Caco-2 (cell line): ENCODE measurements around the gene UBE2E1. TPM values are rescaled to one million over a fixed set of nuclear protein-coding genes. Genes with fewer than 3 reads are reported as not detected.
"Not testable (repeated sequence)": the region's sequence is repeated elsewhere in the genome, so short reads cannot be mapped to it uniquely, and the experiment has no call there.

Experiments
- BruUV-seq: library from RNA; stranded (reverse); fragments of 400-500 nt; replicated peaks from 2 replicates; lab custom pipeline; 2021; lab: Mats Ljungman, UMichigan
- CTCF ChIA-PET: fragments of 300-600 bp; sonication (Branson Sonifier 250); formaldehyde crosslinking; loops from one replicate; lab custom pipeline; 2022; ENCODE audit warnings: antibody characterized with exemption; lab: Charles Lee
- POLR2A ChIA-PET: fragments of 300-600 bp; sonication (Branson Sonifier 250); formaldehyde crosslinking; loops from one replicate; lab custom pipeline; 2022; ENCODE audit warnings: antibody characterized with exemption; lab: Charles Lee
- DNase-seq, 2 experiments: peaks; one replicate each; pipeline versions ENCODE4 v3.0.0 to v3.0.0-alpha.2; 2020 to 2022
- H3K27me3 ChIP-seq: replicated peaks from 2 replicates; pipeline ENCODE4 v1.6.0; 2011; ENCODE audit warnings: low read length; ENCODE audit not compliant: control insufficient read depth, insufficient read depth
- H3K36me3 ChIP-seq: 2 replicates; pipeline ENCODE4 v1.5.1; 2011; ENCODE audit warnings: low read length; ENCODE audit not compliant: control insufficient read depth, insufficient read depth
- H3K4me1 ChIP-seq: fragments of 250-450 bp; sonication (Bioruptor Pico); 2 replicates; pipeline ENCODE4 v1.5.1; 2020; ENCODE audit warnings: mild to moderate bottlenecking
- H3K4me3 ChIP-seq: 2 replicates; pipeline ENCODE4 v1.5.1; 2011; ENCODE audit warnings: low read depth, mild to moderate bottlenecking, control low read depth, low read length
- H3K9me3 ChIP-seq: fragments of 250-450 bp; sonication (Bioruptor Pico); 2 replicates; pipeline ENCODE4 v1.5.1; 2020; ENCODE audit warnings: mild to moderate bottlenecking, moderate library complexity
- H3K27ac Mint-ChIP-seq: one replicate; pipeline ENCODE4 v1.8.0; 2022; ENCODE audit warnings: mixed read lengths; ENCODE audit not compliant: unreplicated experiment
- H3K27me3 Mint-ChIP-seq: one replicate; pipeline ENCODE4 v1.8.0; 2022; ENCODE audit warnings: mixed read lengths; ENCODE audit not compliant: insufficient read depth, unreplicated experiment
- H3K36me3 Mint-ChIP-seq: one replicate; pipeline ENCODE4 v1.8.0; 2022; ENCODE audit warnings: mild to moderate bottlenecking, mixed read lengths; ENCODE audit not compliant: insufficient read depth, unreplicated experiment
- H3K4me1 Mint-ChIP-seq: one replicate; pipeline ENCODE4 v1.8.0; 2022; ENCODE audit warnings: low read depth, mixed read lengths; ENCODE audit not compliant: unreplicated experiment
- H3K4me3 Mint-ChIP-seq: one replicate; pipeline ENCODE4 v1.8.0; 2022; ENCODE audit warnings: mild to moderate bottlenecking, moderate library complexity, mixed read lengths; ENCODE audit not compliant: unreplicated experiment
- H3K9me3 Mint-ChIP-seq: one replicate; pipeline ENCODE4 v1.8.0; 2022; ENCODE audit warnings: mixed read lengths; ENCODE audit not compliant: unreplicated experiment
- intact Hi-C: fragments of 100-400 bp; cut with micrococcal nuclease; formaldehyde crosslinking; loops from one replicate; pipeline ENCODE4 v1.10.0; 2022; ENCODE audit not compliant: unreplicated experiment
- total RNA-seq: library from RNA; stranded (reverse); gene quantifications from 2 replicates; pipeline ENCODE4 v1.2.3, GENCODE V29; 2022
- TF ChIP-seq, protein P1 (sequence below), 2 experiments: fragments of 200-600 bp in 1 of 2; IDR thresholded peaks; 1 replicate in 1 of 2; 2 replicates in 1 of 2; pipeline versions ENCODE4 v1.5.1 to v1.8.0; 2011 to 2022; ENCODE audit warnings: antibody characterized with exemption in 1 of 2, control low read depth in 1 of 2, inconsistent platforms in 1 of 2, low read depth in 1 of 2, low read length in 1 of 2, mild to moderate bottlenecking in 1 of 2, moderate library complexity in 1 of 2; ENCODE audit not compliant: insufficient read depth in 1 of 2, severe bottlenecking in 1 of 2, unreplicated experiment in 1 of 2

Gene UBE2E1
- total RNA-seq, 1 experiment from 2014 or later = 104 TPM

DNA sequence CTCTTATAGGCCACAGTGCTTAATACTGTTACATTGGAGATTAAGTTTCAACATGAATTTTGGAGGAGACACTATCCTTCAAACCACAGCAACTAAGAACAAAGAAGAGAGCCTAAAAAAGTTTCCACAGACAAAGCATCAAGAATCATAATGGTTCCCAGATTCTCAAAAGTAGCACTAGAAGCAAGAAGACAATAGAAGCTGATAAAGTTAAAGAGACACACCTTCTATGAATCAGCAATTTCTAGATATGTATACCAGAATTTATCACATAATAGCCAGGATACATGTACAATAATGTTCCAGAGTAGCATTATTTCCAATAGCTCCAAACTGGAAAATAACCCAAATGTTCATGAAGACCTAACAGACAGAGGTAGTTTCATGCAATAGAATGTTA is 98.8 kb downstream of the UBE2E1 start:
- Mint-ChIP-seq H3K27ac (no peak overlapping the region), H3K36me3 (peaks cover 52% of the 10 kb centered on the region), H3K4me1 (peaks cover 6% of the 10 kb centered on the region), H3K4me3 (no peak overlapping the region), H3K27me3 (no peaks in the 10 kb centered on the region), H3K9me3 (peaks cover 1% of the 10 kb centered on the region)
- CTCF ChIA-PET = no interaction called here
- no peak for DNase-seq
- Histone ChIP-seq H3K9me3 (no peaks in the 10 kb centered on the region), H3K4me1 (no peaks in the 10 kb centered on the region), H3K4me3 (no peak overlapping the region), H3K36me3 (no peaks in the 10 kb centered on the region; the same call in 1 of the 2 replicates), H3K27me3 (no peaks in the 10 kb centered on the region)
- TF ChIP-seq, protein P1, sequence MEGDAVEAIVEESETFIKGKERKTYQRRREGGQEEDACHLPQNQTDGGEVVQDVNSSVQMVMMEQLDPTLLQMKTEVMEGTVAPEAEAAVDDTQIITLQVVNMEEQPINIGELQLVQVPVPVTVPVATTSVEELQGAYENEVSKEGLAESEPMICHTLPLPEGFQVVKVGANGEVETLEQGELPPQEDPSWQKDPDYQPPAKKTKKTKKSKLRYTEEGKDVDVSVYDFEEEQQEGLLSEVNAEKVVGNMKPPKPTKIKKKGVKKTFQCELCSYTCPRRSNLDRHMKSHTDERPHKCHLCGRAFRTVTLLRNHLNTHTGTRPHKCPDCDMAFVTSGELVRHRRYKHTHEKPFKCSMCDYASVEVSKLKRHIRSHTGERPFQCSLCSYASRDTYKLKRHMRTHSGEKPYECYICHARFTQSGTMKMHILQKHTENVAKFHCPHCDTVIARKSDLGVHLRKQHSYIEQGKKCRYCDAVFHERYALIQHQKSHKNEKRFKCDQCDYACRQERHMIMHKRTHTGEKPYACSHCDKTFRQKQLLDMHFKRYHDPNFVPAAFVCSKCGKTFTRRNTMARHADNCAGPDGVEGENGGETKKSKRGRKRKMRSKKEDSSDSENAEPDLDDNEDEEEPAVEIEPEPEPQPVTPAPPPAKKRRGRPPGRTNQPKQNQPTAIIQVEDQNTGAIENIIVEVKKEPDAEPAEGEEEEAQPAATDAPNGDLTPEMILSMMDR (IDR thresholded peaks at IDR 0.05; ENCODE audit: insufficient read depth in 1 of 2, low read depth in 1 of 2, low read length in 1 of 2, severe bottlenecking in 1 of 2, unreplicated experiment in 1 of 2) = no peak
- POLR2A ChIA-PET = no interaction called here
- intact Hi-C loops = no loop called here
- no TSS peak for BruUV-seq

DNA sequence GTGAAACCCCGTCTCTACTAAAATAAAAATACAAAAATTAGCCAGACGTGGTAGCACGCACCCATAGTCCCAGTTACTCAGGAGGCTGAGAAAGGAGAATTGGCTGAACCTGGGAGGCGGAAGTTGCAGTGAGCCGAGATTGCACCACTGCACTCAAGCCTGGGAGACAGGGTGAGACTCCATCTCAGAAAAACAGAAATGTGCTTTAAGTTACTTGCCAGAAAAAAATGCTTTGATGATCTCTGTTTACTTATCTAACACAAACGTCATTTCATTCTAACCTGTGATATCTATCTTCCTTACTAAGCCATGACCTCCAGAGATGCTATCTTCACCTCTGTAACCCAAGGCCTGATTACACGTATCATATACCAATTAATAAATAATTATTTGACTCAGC is 103.6 kb downstream of the UBE2E1 start:
- H3K4me3 Mint-ChIP-seq = no peak overlapping the region

DNA sequence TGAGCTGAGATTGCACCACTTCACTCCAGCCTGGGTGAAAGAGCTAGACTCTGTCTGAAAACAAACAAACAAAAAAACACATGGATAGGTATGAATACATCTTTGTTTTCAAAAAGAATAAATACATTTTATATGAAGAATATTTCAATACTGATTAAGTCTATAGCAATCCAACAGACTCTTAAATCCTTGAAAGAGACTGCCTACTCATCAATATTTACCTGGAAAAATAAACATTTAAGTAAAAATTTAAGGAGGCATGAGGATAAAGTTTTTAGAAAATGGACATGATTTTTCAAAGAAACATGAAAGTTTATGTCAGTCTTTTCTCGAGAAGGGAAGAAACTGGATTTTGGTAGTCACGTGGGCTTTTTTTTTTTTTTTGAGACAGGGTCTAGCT is 105.6 kb downstream of the UBE2E1 start:
- BruUV-seq = no TSS peak
- ChIA-PET POLR2A (no interaction called here), CTCF (no interaction called here)
- H3K9me3 ChIP-seq = no peaks in the 10 kb centered on the region
- peaks cover 14% of the 10 kb centered on the region for H3K4me1 ChIP-seq
- Mint-ChIP-seq H3K4me3 (no peak overlapping the region), H3K27ac (no peak overlapping the region), H3K36me3 (peaks cover 10% of the 10 kb centered on the region), H3K9me3 (no peaks in the 10 kb centered on the region), H3K4me1 (peaks cover 12% of the 10 kb centered on the region), H3K27me3 (no peaks in the 10 kb centered on the region)
- intact Hi-C loops = no loop called here
- no peaks in the 10 kb centered on the region for H3K36me3 ChIP-seq
- DNase-seq = no peak
- H3K4me3 ChIP-seq = no peak overlapping the region
- H3K27me3 ChIP-seq = no peaks in the 10 kb centered on the region
- TF ChIP-seq, protein P1 (IDR thresholded peaks at IDR 0.05; ENCODE audit: insufficient read depth in 1 of 2, low read depth in 1 of 2, low read length in 1 of 2, severe bottlenecking in 1 of 2, unreplicated experiment in 1 of 2) = no peak

More for the DNA sequence above, 103.6 kb downstream of the UBE2E1 start:
- Histone ChIP-seq H3K9me3 (no peaks in the 10 kb centered on the region), H3K36me3 (no peaks in the 10 kb centered on the region), H3K4me3 (no peak overlapping the region), H3K27me3 (no peaks in the 10 kb centered on the region), H3K4me1 (peaks cover 8% of the 10 kb centered on the region)
- TF ChIP-seq, protein P1 (IDR thresholded peaks at IDR 0.05; ENCODE audit: insufficient read depth in 1 of 2, low read depth in 1 of 2, low read length in 1 of 2, severe bottlenecking in 1 of 2, unreplicated experiment in 1 of 2) = no peak
- ChIA-PET CTCF (no interaction called here), POLR2A (no interaction called here)
- intact Hi-C loops = no loop called here
- Mint-ChIP-seq H3K27ac (no peak overlapping the region), H3K36me3 (peaks cover 28% of the 10 kb centered on the region), H3K27me3 (no peaks in the 10 kb centered on the region), H3K9me3 (no peaks in the 10 kb centered on the region), H3K4me1 (peaks cover 4% of the 10 kb centered on the region)
- no peak for DNase-seq
- no TSS peak for BruUV-seq

DNA sequence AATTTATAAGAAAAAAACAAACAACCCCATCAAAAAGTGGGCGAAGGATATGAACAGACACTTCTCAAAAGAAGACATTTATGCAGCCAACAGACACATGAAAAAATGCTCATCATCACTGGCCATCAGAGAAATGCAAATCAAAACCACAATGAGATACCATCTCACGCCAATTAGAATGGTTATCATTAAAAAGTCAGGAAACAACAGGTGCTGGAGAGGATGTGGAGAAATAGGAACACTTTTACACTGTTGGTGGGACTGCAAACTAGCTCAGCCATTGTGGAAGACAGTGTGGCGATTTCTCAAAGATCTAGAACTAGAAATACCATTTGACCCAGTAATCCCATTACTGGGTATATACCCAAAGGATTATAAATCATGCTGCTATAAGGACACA is 106.6 kb downstream of the UBE2E1 start:
- H3K27ac Mint-ChIP-seq, BruUV-seq, H3K4me3 Mint-ChIP-seq, H3K9me3 ChIP-seq, H3K4me3 ChIP-seq, POLR2A ChIA-PET, DNase-seq, H3K27me3 Mint-ChIP-seq, H3K27me3 ChIP-seq, H3K36me3 ChIP-seq, intact Hi-C loops, H3K9me3 Mint-ChIP-seq, CTCF ChIA-PET: not testable (repeated sequence)
- peaks cover 18% of the 10 kb centered on the region for H3K36me3 Mint-ChIP-seq
- peaks cover 14% of the 10 kb centered on the region for H3K4me1 ChIP-seq
- H3K4me1 Mint-ChIP-seq = peaks cover 12% of the 10 kb centered on the region
